Measurements from ENCODE around the gene NFE2L1. TPM values are rescaled to one million over a fixed set of nuclear protein-coding genes. Genes with fewer than 3 reads are reported as not detected.

Gene NFE2L1
- total and polyA plus RNA-seq, 9 of the 15 experiments (the other 6 are each of a cell fraction or from before 2014, with no cell fraction given) = 2.0 to 68.6 (median 39.7) TPM

DNA sequence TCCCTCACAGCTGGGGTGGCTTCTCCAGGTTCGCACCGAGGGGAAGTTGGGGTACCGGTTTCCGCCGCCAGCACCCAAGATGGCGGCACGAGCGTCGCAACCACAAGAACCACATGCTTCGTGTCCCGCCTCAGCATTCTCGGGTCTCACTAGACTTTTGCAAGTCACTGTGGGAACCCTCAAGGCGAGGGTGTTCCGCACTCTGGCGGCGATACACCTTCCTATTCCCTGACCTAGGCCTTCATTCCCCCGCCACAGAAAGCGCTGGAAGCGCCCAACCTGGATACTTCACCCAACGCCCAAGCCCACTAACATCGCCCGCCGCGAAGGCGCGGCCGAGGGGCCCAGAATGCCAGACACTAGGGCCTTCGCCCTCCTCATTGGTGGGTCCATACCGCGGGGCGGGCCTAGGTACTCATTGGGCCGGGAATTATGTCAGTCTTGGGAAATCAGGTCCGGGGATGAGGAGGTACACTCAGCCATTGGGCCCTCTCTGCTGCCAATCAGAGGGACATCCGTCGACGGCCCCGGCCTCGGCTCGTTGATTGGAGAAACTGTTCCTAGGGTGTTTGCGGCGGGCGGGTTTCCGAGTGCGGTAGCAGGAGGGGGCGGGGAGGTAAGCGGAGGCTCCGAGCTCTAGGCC, at the start of gene NFE2L1 (continued):
- no peak for TF ChIP-seq ZC3H4 (CRISPR knock-in tag; IDR thresholded peaks at IDR 0.05; ENCODE audit: borderline replicate concordance)
- TF ChIP-seq ZNF324 (CRISPR knock-in tag; IDR thresholded peaks at IDR 0.05) = peak; percentile 48; the same call in 1 of the 2 replicates
- peak; percentile 98 for TF ChIP-seq NFRKB (IDR thresholded peaks at IDR 0.05; ENCODE audit: low read depth)
- peak; percentile 68 for TF ChIP-seq RFX1 (IDR thresholded peaks at IDR 0.05)
- peak; percentile 30 to 36; a peak in 1 of 4 replicates for TF ChIP-seq SIX5 (IDR thresholded peaks at IDR 0.05; ENCODE audit: borderline replicate concordance in 1 of 2, insufficient read depth in 1 of 2, low read depth in 1 of 2, low read length in 2 of 2)
- 0 out of 2 replicates have a peak, but pooled peaks have one; percentile 23 for TF ChIP-seq ETV5 (CRISPR knock-in tag; IDR thresholded peaks at IDR 0.05; ENCODE audit: low read depth)
- TF ChIP-seq KDM4B (IDR thresholded peaks at IDR 0.05; ENCODE audit: borderline replicate concordance in 2 of 2, low read depth in 1 of 2) = peak in 1 of 2 experiments; percentile 50; a peak in 1 of 4 replicates
- no peak; a peak in 1 of 4 replicates for TF ChIP-seq RCOR1 (IDR thresholded peaks at IDR 0.05; ENCODE audit: borderline replicate concordance in 1 of 2, low read depth in 2 of 2, low read length in 2 of 2)
- TF ChIP-seq LARP7 (IDR thresholded peaks at IDR 0.05) = no peak
- peak; percentile 91 for TF ChIP-seq FOXP1 (CRISPR knock-in tag; IDR thresholded peaks at IDR 0.05)
- peak; percentile 95 for TF ChIP-seq ZNF589 (CRISPR knock-in tag; IDR thresholded peaks at IDR 0.05; ENCODE audit: low read depth)
- TF ChIP-seq, protein P1, sequence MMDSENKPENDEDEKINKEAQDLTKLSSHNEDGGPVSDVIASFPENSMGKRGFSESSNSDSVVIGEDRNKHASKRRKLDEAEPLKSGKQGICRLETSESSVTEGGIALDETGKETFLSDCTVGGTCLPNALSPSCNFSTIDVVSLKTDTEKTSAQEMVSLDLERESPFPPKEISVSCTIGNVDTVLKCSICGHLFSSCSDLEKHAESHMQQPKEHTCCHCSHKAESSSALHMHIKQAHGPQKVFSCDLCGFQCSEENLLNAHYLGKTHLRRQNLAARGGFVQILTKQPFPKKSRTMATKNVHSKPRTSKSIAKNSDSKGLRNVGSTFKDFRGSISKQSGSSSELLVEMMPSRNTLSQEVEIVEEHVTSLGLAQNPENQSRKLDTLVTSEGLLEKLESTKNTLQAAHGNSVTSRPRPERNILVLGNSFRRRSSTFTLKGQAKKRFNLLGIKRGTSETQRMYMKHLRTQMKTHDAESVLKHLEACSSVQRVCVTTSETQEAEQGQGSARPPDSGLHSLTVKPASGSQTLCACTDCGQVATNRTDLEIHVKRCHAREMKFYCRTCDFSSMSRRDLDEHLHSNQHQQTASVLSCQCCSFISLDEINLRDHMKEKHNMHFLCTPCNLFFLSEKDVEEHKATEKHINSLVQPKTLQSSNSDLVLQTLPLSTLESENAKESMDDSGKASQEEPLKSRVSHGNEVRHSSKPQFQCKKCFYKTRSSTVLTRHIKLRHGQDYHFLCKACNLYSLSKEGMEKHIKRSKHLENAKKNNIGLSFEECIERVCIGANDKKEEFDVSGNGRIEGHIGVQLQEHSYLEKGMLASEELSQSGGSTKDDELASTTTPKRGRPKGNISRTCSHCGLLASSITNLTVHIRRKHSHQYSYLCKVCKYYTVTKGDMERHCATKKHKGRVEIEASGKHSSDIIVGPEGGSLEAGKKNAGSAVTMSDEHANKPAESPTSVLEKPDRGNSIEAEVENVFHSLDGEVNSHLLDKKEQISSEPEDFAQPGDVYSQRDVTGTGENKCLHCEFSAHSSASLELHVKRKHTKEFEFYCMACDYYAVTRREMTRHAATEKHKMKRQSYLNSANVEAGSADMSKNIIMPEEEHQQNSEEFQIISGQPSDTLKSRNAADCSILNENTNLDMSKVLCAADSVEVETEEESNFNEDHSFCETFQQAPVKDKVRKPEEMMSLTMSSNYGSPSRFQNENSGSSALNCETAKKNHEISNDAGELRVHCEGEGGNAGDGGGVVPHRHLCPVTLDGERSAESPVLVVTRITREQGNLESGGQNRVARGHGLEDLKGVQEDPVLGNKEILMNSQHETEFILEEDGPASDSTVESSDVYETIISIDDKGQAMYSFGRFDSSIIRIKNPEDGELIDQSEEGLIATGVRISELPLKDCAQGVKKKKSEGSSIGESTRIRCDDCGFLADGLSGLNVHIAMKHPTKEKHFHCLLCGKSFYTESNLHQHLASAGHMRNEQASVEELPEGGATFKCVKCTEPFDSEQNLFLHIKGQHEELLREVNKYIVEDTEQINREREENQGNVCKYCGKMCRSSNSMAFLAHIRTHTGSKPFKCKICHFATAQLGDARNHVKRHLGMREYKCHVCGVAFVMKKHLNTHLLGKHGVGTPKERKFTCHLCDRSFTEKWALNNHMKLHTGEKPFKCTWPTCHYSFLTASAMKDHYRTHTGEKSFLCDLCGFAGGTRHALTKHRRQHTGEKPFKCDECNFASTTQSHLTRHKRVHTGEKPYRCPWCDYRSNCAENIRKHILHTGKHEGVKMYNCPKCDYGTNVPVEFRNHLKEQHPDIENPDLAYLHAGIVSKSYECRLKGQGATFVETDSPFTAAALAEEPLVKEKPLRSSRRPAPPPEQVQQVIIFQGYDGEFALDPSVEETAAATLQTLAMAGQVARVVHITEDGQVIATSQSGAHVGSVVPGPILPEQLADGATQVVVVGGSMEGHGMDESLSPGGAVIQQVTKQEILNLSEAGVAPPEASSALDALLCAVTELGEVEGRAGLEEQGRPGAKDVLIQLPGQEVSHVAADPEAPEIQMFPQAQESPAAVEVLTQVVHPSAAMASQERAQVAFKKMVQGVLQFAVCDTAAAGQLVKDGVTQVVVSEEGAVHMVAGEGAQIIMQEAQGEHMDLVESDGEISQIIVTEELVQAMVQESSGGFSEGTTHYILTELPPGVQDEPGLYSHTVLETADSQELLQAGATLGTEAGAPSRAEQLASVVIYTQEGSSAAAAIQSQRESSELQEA (IDR thresholded peaks at IDR 0.05; ENCODE audit: low read depth) = no peak
- TF ChIP-seq, protein P2, sequence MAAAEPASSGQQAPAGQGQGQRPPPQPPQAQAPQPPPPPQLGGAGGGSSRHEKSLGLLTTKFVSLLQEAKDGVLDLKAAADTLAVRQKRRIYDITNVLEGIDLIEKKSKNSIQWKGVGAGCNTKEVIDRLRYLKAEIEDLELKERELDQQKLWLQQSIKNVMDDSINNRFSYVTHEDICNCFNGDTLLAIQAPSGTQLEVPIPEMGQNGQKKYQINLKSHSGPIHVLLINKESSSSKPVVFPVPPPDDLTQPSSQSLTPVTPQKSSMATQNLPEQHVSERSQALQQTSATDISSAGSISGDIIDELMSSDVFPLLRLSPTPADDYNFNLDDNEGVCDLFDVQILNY (CRISPR knock-in tag; IDR thresholded peaks at IDR 0.05) = peak; percentile 11; the same call in 1 of the 2 replicates
- TF ChIP-seq, protein P3, sequence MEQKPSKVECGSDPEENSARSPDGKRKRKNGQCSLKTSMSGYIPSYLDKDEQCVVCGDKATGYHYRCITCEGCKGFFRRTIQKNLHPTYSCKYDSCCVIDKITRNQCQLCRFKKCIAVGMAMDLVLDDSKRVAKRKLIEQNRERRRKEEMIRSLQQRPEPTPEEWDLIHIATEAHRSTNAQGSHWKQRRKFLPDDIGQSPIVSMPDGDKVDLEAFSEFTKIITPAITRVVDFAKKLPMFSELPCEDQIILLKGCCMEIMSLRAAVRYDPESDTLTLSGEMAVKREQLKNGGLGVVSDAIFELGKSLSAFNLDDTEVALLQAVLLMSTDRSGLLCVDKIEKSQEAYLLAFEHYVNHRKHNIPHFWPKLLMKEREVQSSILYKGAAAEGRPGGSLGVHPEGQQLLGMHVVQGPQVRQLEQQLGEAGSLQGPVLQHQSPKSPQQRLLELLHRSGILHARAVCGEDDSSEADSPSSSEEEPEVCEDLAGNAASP (IDR thresholded peaks at IDR 0.05) = no peak
- peak; percentile 88 for TF ChIP-seq NR2C2 (CRISPR knock-in tag; IDR thresholded peaks at IDR 0.05)
- peak; percentile 82; the same call in 1 of the 2 replicates for TF ChIP-seq NR2C2 (tag; IDR thresholded peaks at IDR 0.05)
- TF ChIP-seq COPS2 (conservative IDR thresholded peaks at IDR 0.05) = no peak
- TF ChIP-seq RBM25 (IDR thresholded peaks at IDR 0.05; ENCODE audit: low read depth, low read length, severe bottlenecking) = peak; percentile 87
